SH-SY5Y (cell line): Measurements from ENCODE around the gene RFX5.

ENCODE experiments used
- GATA2 ChIP-seq: IDR thresholded peaks from 2 replicates; pipeline ENCODE4 v1.6.1; 2011; ENCODE audit warnings: mild to moderate bottlenecking, low read depth, low read length
- GATA3 ChIP-seq: IDR thresholded peaks from 2 replicates; pipeline ENCODE4 v1.6.1; 2011; ENCODE audit warnings: low read depth, mild to moderate bottlenecking, low read length, moderate library complexity

- no peak for TF ChIP-seq GATA3
- TF ChIP-seq GATA2: no peak
These were observed 44.1 kb upstream of the RFX5 start for GRCh38 chr1:151391079-151391563.
